CD4-positive, alpha-beta memory T cell (primary cell): ENCODE measurements around the gene SIPA1L3. TPM values are rescaled to one million over a fixed set of nuclear protein-coding genes. Genes with fewer than 3 reads are reported as not detected.

Experiments used
- CTCF ChIA-PET: fragments of 350-600 bp; sonication (Branson Sonifier 250); formaldehyde crosslinking; loops from one replicate; lab custom pipeline; 2021; ENCODE audit warnings: inconsistent platforms; ENCODE audit not compliant: partially characterized antibody; lab: Charles Lee
- POLR2A ChIA-PET: fragments of 350-600 bp; sonication (Branson Sonifier 250); formaldehyde crosslinking; loops from one replicate; lab custom pipeline; 2021; ENCODE audit not compliant: partially characterized antibody; lab: Charles Lee
- DNase-seq, 5 donors: peaks; one replicate each; pipeline versions ENCODE4 v3.0.0 to v3.0.0-alpha.2; 2020 to 2022; ENCODE audit warnings: mixed read lengths in 1 of 5
- H3K27ac ChIP-seq: one replicate; pipeline ENCODE4 v1.7.0; 2013; ENCODE audit warnings: low read depth, low read length
- H3K27me3 ChIP-seq: 2 replicates; pipeline ENCODE4 v1.7.0; 2013; ENCODE audit warnings: mild to moderate bottlenecking, low read length, moderate library complexity; ENCODE audit not compliant: insufficient read depth
- H3K36me3 ChIP-seq: 2 replicates; pipeline ENCODE4 v1.7.0; 2013; ENCODE audit warnings: mild to moderate bottlenecking, low read length, moderate library complexity; ENCODE audit not compliant: insufficient read depth
- H3K4me1 ChIP-seq: 2 replicates; pipeline ENCODE4 v1.7.0; 2013; ENCODE audit warnings: mild to moderate bottlenecking, low read length, moderate library complexity; ENCODE audit not compliant: insufficient read depth
- H3K4me3 ChIP-seq, 2 donors: one replicate each; pipeline ENCODE4 v1.7.0; 2013; ENCODE audit warnings: low read length in 2 of 2, mild to moderate bottlenecking in 1 of 2
- H3K9me3 ChIP-seq, 2 donors: one replicate each; pipeline ENCODE4 v1.7.0; 2013; ENCODE audit warnings: low read length in 2 of 2, control low read depth in 1 of 2; ENCODE audit not compliant: control insufficient read depth in 1 of 2
- H3K27ac Mint-ChIP-seq, 7 donors: one replicate each; pipeline ENCODE4 v1.8.0; 2020 to 2021; ENCODE audit warnings: mixed read lengths in 7 of 7, mild to moderate bottlenecking in 6 of 7, inconsistent platforms in 3 of 7, moderate library complexity in 3 of 7
- H3K27me3 Mint-ChIP-seq, 2 donors: one replicate each; pipeline ENCODE4 v1.8.0; 2020 to 2021; ENCODE audit warnings: mixed read lengths in 2 of 2
- H3K36me3 Mint-ChIP-seq, 2 donors: one replicate each; pipeline ENCODE4 v1.8.0; 2020 to 2021; ENCODE audit warnings: mixed read lengths in 2 of 2, inconsistent platforms in 1 of 2, mild to moderate bottlenecking in 1 of 2
- H3K4me1 Mint-ChIP-seq, 4 donors: one replicate each; pipeline ENCODE4 v1.8.0; 2020 to 2021; ENCODE audit warnings: mixed read lengths in 4 of 4, mild to moderate bottlenecking in 1 of 4
- H3K4me3 Mint-ChIP-seq, 8 donors: one replicate each; pipeline ENCODE4 v1.8.0; 2020 to 2021; ENCODE audit warnings: mixed read lengths in 8 of 8, mild to moderate bottlenecking in 7 of 8, moderate library complexity in 6 of 8, inconsistent platforms in 3 of 8
- H3K9me3 Mint-ChIP-seq, 8 donors: one replicate each; pipeline ENCODE4 v1.8.0; 2020 to 2021; ENCODE audit warnings: mixed read lengths in 8 of 8, mild to moderate bottlenecking in 5 of 8, inconsistent platforms in 3 of 8, moderate library complexity in 1 of 8
- intact Hi-C: fragments of 100-400 bp; cut with micrococcal nuclease; formaldehyde crosslinking; loops from one replicate; pipeline ENCODE4 v1.15.1; 2023
- polyA plus RNA-seq, 2 donors: library from polyadenylated mRNA; unstranded; fragments of 300-500 nt; fragmentation: Illumina TruSeq; gene quantifications; one replicate each; pipeline ENCODE4 v1.2.3, GENCODE V29; 2021
- total RNA-seq, 2 experiments: library from RNA; stranded (reverse); gene quantifications; one replicate each; pipeline ENCODE4 v1.2.3, GENCODE V29; 2021

SIPA1L3 gene
- total and polyA plus RNA-seq, 4 experiments from 2014 or later, result 0.39 to 35.0 (median 17.8) TPM

- Mint-ChIP-seq H3K36me3 (peaks cover 3 to 9% of the 10 kb centered on the region in 2 donors), H3K4me3 (no peak overlapping the region), H3K4me1 (peaks cover 0 to 10% (median 5%) of the 10 kb centered on the region in 4 donors), H3K27ac (peak overlapping the region in 1 of 7 donors; percentile 47), H3K9me3 (peaks cover 0 to 3% (median 0%) of the 10 kb centered on the region in 8 donors), H3K27me3 (no peaks in the 10 kb centered on the region)
- intact Hi-C loops, result no loop called here
- ChIA-PET POLR2A (no interaction called here), CTCF (no interaction called here)
- no peak for DNase-seq
- no peak overlapping the region for H3K4me3 ChIP-seq
- H3K36me3 ChIP-seq, result no peaks in the 10 kb centered on the region
- H3K27me3 ChIP-seq, result no peaks in the 10 kb centered on the region
- H3K4me1 ChIP-seq, result no peaks in the 10 kb centered on the region
- no peak overlapping the region for H3K27ac ChIP-seq
- no peaks in the 10 kb centered on the region for H3K9me3 ChIP-seq
Measured at GRCh38 chr19:38015761-38016160, 108.8 kb downstream of the SIPA1L3 start.

DNA sequence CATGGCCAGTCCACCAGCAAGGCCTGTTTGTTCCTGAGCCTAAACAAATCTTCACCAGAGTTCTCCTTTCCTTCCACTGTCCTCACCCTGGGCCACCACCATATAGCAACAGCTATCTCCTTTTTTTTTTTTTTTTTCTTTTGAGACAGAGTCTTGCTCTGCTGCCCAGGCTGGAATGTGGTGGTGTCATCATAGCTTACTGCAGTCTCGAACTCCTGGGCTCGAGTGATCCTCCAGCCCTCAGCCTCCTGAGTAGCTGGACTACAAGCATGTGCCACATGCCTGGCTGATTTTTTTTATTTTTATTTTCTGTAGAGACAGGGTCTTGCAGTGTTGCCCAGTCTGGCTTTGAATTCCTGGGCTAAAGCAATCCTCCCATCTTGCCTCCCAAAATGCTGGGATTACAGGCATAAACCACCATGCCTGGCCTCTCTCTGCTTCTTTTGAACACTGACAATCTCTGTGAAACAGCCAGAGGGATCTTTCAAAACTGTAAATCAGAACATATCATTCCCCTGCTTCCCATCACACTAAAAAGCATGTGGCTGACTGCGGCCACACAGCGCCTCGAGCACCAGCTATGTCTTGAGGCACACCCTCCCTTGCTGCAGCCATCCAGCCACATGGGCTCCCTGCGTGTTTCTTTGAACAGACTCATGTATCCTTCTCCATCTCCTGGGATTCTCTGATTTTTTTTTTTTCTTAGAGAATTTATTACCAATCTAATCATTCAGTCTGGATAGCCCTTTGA is 110.6 kb downstream of the SIPA1L3 start:
- Mint-ChIP-seq H3K27ac (peak overlapping the region in 1 of 7 donors; percentile 24), H3K4me1 (peaks cover 4 to 5% (median 4%) of the 10 kb centered on the region in 4 donors), H3K4me3 (no peak overlapping the region), H3K36me3 (peaks cover 3 to 6% of the 10 kb centered on the region in 2 donors), H3K9me3 (peaks cover 0 to 3% (median 0%) of the 10 kb centered on the region in 8 donors), H3K27me3 (no peaks in the 10 kb centered on the region)
- Histone ChIP-seq H3K4me1 (no peaks in the 10 kb centered on the region), H3K4me3 (no peak overlapping the region), H3K9me3 (no peaks in the 10 kb centered on the region), H3K27ac (no peak overlapping the region), H3K27me3 (no peaks in the 10 kb centered on the region), H3K36me3 (no peaks in the 10 kb centered on the region)
- no peak for DNase-seq
- intact Hi-C loops, result no loop called here
- CTCF ChIA-PET, result interaction anchor here (1.1 kb wide), 1 partner anchor 32 kb away, joined by 3 read pairs; no protein-coding TSS in a partner anchor
- POLR2A ChIA-PET, result no interaction called here

DNA sequence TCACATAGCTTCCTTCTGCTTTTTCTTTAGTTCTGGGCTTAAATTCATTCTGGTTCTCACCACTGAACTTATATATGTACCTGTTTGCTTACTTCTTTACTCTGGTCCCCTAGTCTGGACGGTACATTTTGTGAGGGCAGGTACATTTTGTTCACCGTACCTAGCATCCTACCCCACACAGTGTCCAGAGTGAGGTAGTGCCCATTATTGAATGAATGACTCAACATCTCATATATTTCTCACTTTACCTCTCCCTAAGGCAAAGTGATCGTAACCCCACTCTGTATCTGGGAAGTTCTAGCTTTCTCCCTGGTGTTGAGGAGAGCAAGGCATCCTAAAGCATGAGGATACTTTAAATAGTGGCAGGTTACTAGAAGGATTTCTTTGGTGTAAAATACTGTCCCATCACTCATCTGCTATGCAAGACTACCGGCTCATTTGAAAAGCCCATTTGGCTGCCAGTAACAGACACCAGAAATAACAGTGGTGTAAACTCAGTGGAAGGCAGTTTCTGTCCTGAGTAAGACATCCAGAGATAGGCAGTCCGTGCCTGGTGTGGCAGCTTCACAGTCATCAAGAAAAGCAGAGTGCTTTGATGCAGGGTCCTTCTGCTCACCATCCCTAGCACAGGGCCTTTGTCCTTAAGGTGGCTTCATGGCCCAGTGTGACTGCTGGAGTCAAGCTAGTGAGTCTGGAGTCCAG is 111.8 kb downstream of the SIPA1L3 start:
- H3K36me3 ChIP-seq, result no peaks in the 10 kb centered on the region
- H3K9me3 Mint-ChIP-seq, result peaks cover 0 to 3% (median 0%) of the 10 kb centered on the region in 8 donors
- no peaks in the 10 kb centered on the region for H3K9me3 ChIP-seq
- H3K4me3 Mint-ChIP-seq, result no peak overlapping the region
- no peaks in the 10 kb centered on the region for H3K27me3 ChIP-seq
- H3K4me1 Mint-ChIP-seq, result peaks cover 3 to 5% (median 4%) of the 10 kb centered on the region in 4 donors
- H3K4me3 ChIP-seq, result no peak overlapping the region
- H3K4me1 ChIP-seq, result no peaks in the 10 kb centered on the region
- no peaks in the 10 kb centered on the region for H3K27me3 Mint-ChIP-seq
- ChIA-PET POLR2A (no interaction called here), CTCF (interaction anchor here (1.1 kb wide), 1 partner anchor 30 kb away, joined by 3 read pairs; no protein-coding TSS in a partner anchor)
- H3K27ac ChIP-seq, result no peak overlapping the region
- peak overlapping the region in 2 of 7 donors; percentile 12 to 14 for H3K27ac Mint-ChIP-seq
- DNase-seq, result no peak
- peaks cover 3 to 4% of the 10 kb centered on the region in 2 donors for H3K36me3 Mint-ChIP-seq
- intact Hi-C loops, result no loop called here

DNA sequence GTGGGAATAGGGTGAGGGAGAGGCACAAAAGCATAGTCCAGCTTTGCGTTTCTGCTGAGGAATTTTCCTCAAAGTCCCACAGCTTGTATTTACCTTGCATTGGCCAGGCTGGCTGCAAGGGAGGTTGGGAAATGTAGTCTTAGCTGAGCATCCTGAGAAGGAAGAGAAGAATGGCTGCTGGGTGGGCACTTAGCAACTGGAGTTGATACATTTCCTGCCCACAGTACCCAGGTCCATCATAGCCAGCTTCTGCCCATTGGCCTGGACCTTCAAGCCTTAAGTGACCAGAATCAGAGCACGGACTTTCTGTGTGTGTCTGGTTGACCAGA is 112.4 kb downstream of the SIPA1L3 start:
- Histone ChIP-seq H3K36me3 (no peaks in the 10 kb centered on the region), H3K27me3 (no peaks in the 10 kb centered on the region), H3K27ac (no peak overlapping the region), H3K9me3 (no peaks in the 10 kb centered on the region), H3K4me1 (no peaks in the 10 kb centered on the region), H3K4me3 (no peak overlapping the region)
- Mint-ChIP-seq H3K9me3 (peaks cover 0 to 2% (median 0%) of the 10 kb centered on the region in 8 donors), H3K27me3 (no peaks in the 10 kb centered on the region), H3K4me3 (no peak overlapping the region), H3K4me1 (peaks cover 2 to 5% (median 4%) of the 10 kb centered on the region in 4 donors), H3K27ac (no peak overlapping the region), H3K36me3 (peaks cover 2 to 3% of the 10 kb centered on the region in 2 donors)
- ChIA-PET CTCF (no interaction called here), POLR2A (no interaction called here)
- DNase-seq, result no peak
- intact Hi-C loops, result no loop called here

GRCh38 chr19:38020311-38020710 is 113.3 kb downstream of the SIPA1L3 start:
- H3K4me3 ChIP-seq, result no peak overlapping the region
- intact Hi-C loops, result no loop called here
- H3K4me1 ChIP-seq, result no peaks in the 10 kb centered on the region
- H3K36me3 ChIP-seq, result no peaks in the 10 kb centered on the region
- Mint-ChIP-seq H3K4me1 (peaks cover 2 to 5% (median 4%) of the 10 kb centered on the region in 4 donors), H3K27me3 (no peaks in the 10 kb centered on the region), H3K4me3 (no peak overlapping the region), H3K9me3 (peaks cover 0 to 2% (median 0%) of the 10 kb centered on the region in 8 donors), H3K27ac (no peak overlapping the region), H3K36me3 (peaks cover 2 to 3% of the 10 kb centered on the region in 2 donors)
- DNase-seq, result no peak
- no peak overlapping the region for H3K27ac ChIP-seq
- no peaks in the 10 kb centered on the region for H3K9me3 ChIP-seq
- ChIA-PET POLR2A (no interaction called here), CTCF (no interaction called here)
- H3K27me3 ChIP-seq, result no peaks in the 10 kb centered on the region

- no peak overlapping the region for H3K4me3 Mint-ChIP-seq
- CTCF ChIA-PET, result no interaction called here
- H3K27me3 Mint-ChIP-seq, result no peaks in the 10 kb centered on the region
- peaks cover 0 to 2% of the 10 kb centered on the region in 2 donors for H3K36me3 Mint-ChIP-seq
- no peaks in the 10 kb centered on the region for H3K4me1 ChIP-seq
- H3K4me3 ChIP-seq, result no peak overlapping the region
- H3K9me3 ChIP-seq, result no peaks in the 10 kb centered on the region
- H3K27ac ChIP-seq, result no peak overlapping the region
- no peak overlapping the region for H3K27ac Mint-ChIP-seq
- H3K36me3 ChIP-seq, result no peaks in the 10 kb centered on the region
- intact Hi-C loops, result no loop called here
- peaks cover 0 to 5% (median 0%) of the 10 kb centered on the region in 4 donors for H3K4me1 Mint-ChIP-seq
- peaks cover 0 to 2% (median 0%) of the 10 kb centered on the region in 8 donors for H3K9me3 Mint-ChIP-seq
- no peak for DNase-seq
- POLR2A ChIA-PET, result no interaction called here
- H3K27me3 ChIP-seq, result no peaks in the 10 kb centered on the region
Measured at GRCh38 chr19:38021352-38021751, 114.3 kb downstream of the SIPA1L3 start.
